Activated naive CD8-positive, alpha-beta T cell treated with anti-CD3 and anti-CD28 coated beads, Interleukin-2, amount 50 U/mL, for 24 hours (primary cell): ENCODE measurements around the gene FILIP1.

Experiments used
- ATAC-seq: fragments of 150-1000 bp; cut with Tn5 transposase; one replicate; pipeline ENCODE4 v1.10.0; 2021
- DNase-seq: peaks from one replicate; pipeline ENCODE4 v3.0.0; 2021
- H3K27ac Mint-ChIP-seq: one replicate; pipeline ENCODE4 v1.8.0; 2021; ENCODE audit warnings: mild to moderate bottlenecking, mixed read lengths
- H3K27me3 Mint-ChIP-seq: one replicate; pipeline ENCODE4 v1.8.0; 2021; ENCODE audit warnings: mixed read lengths
- H3K36me3 Mint-ChIP-seq: one replicate; pipeline ENCODE4 v1.8.0; 2021; ENCODE audit warnings: low read depth, mixed read lengths
- H3K4me1 Mint-ChIP-seq: one replicate; pipeline ENCODE4 v1.8.0; 2021; ENCODE audit warnings: mixed read lengths
- H3K4me3 Mint-ChIP-seq: one replicate; pipeline ENCODE4 v1.8.0; 2021; ENCODE audit warnings: mild to moderate bottlenecking, moderate library complexity, mixed read lengths
- H3K9me3 Mint-ChIP-seq: one replicate; pipeline ENCODE4 v1.8.0; 2021; ENCODE audit warnings: mixed read lengths

FILIP1 gene

GRCh38 chr6:75429061-75429703 is 64.4 kb downstream of the FILIP1 start:
- H3K4me1 Mint-ChIP-seq, result peaks cover 8% of the 10 kb centered on the region
- H3K27ac Mint-ChIP-seq, result no peak overlapping the region
- H3K36me3 Mint-ChIP-seq, result no peaks in the 10 kb centered on the region
- DNase-seq, result no peak
- no peak overlapping the region for H3K4me3 Mint-ChIP-seq
- no peak for ATAC-seq
- H3K27me3 Mint-ChIP-seq, result peaks cover 7% of the 10 kb centered on the region
- H3K9me3 Mint-ChIP-seq, result no peaks in the 10 kb centered on the region

- Mint-ChIP-seq H3K36me3 (no peaks in the 10 kb centered on the region), H3K9me3 (no peaks in the 10 kb centered on the region), H3K4me1 (peaks cover 8% of the 10 kb centered on the region), H3K27me3 (peaks cover 5% of the 10 kb centered on the region), H3K27ac (no peak overlapping the region), H3K4me3 (no peak overlapping the region)
- no peak for ATAC-seq
- no peak for DNase-seq
Measured at GRCh38 chr6:75428204-75428603, 65.4 kb downstream of the FILIP1 start.

- Mint-ChIP-seq H3K36me3 (no peaks in the 10 kb centered on the region), H3K4me3 (no peak overlapping the region), H3K9me3 (no peaks in the 10 kb centered on the region), H3K27ac (no peak overlapping the region), H3K27me3 (peaks cover 2% of the 10 kb centered on the region), H3K4me1 (peaks cover 8% of the 10 kb centered on the region)
- ATAC-seq (peak; percentile 41), DNase-seq (no peak)
Measured at GRCh38 chr6:75427329-75427728, 66.3 kb downstream of the FILIP1 start.

- H3K9me3 Mint-ChIP-seq, result no peaks in the 10 kb centered on the region
- H3K27ac Mint-ChIP-seq, result no peak overlapping the region
- H3K4me1 Mint-ChIP-seq, result peaks cover 8% of the 10 kb centered on the region
- DNase-seq (no peak), ATAC-seq (peak; percentile 73)
- no peak overlapping the region for H3K4me3 Mint-ChIP-seq
- peaks cover 2% of the 10 kb centered on the region for H3K27me3 Mint-ChIP-seq
- no peaks in the 10 kb centered on the region for H3K36me3 Mint-ChIP-seq
Measured at GRCh38 chr6:75424618-75425548, 68.7 kb downstream of the FILIP1 start.

- no peaks in the 10 kb centered on the region for H3K36me3 Mint-ChIP-seq
- DNase-seq (no peak), ATAC-seq (no peak)
- peaks cover 4% of the 10 kb centered on the region for H3K27me3 Mint-ChIP-seq
- H3K9me3 Mint-ChIP-seq, result no peaks in the 10 kb centered on the region
- no peak overlapping the region for H3K27ac Mint-ChIP-seq
- H3K4me3 Mint-ChIP-seq, result no peak overlapping the region
- peaks cover 8% of the 10 kb centered on the region for H3K4me1 Mint-ChIP-seq
Measured at GRCh38 chr6:75423386-75423785, 70.2 kb downstream of the FILIP1 start.

- no peak for DNase-seq
- ATAC-seq, result no peak
- Mint-ChIP-seq H3K27ac (no peak overlapping the region), H3K4me1 (peaks cover 8% of the 10 kb centered on the region), H3K9me3 (no peaks in the 10 kb centered on the region), H3K36me3 (no peaks in the 10 kb centered on the region), H3K4me3 (no peak overlapping the region), H3K27me3 (peaks cover 7% of the 10 kb centered on the region)
Measured at GRCh38 chr6:75422024-75422639, 71.5 kb downstream of the FILIP1 start.

GRCh38 chr6:75421316-75422023 is 72.1 kb downstream of the FILIP1 start:
- ATAC-seq (no peak), DNase-seq (no peak)
- H3K9me3 Mint-ChIP-seq, result no peaks in the 10 kb centered on the region
- H3K4me3 Mint-ChIP-seq, result no peak overlapping the region
- peaks cover 8% of the 10 kb centered on the region for H3K4me1 Mint-ChIP-seq
- H3K36me3 Mint-ChIP-seq, result no peaks in the 10 kb centered on the region
- peaks cover 7% of the 10 kb centered on the region for H3K27me3 Mint-ChIP-seq
- H3K27ac Mint-ChIP-seq, result no peak overlapping the region

- H3K36me3 Mint-ChIP-seq, result no peaks in the 10 kb centered on the region
- ATAC-seq, result no peak
- H3K27me3 Mint-ChIP-seq, result peaks cover 7% of the 10 kb centered on the region
- no peak overlapping the region for H3K4me3 Mint-ChIP-seq
- H3K9me3 Mint-ChIP-seq, result no peaks in the 10 kb centered on the region
- H3K4me1 Mint-ChIP-seq, result peaks cover 3% of the 10 kb centered on the region
- DNase-seq, result no peak
- no peak overlapping the region for H3K27ac Mint-ChIP-seq
Measured at GRCh38 chr6:75419980-75420379, 73.6 kb downstream of the FILIP1 start.

- Mint-ChIP-seq H3K27me3 (peaks cover 11% of the 10 kb centered on the region), H3K4me1 (no peaks in the 10 kb centered on the region), H3K9me3 (no peaks in the 10 kb centered on the region), H3K27ac (no peak overlapping the region), H3K4me3 (no peak overlapping the region), H3K36me3 (no peaks in the 10 kb centered on the region)
- ATAC-seq, result no peak
- DNase-seq, result no peak
Measured at GRCh38 chr6:75419416-75419815, 74.2 kb downstream of the FILIP1 start.

GRCh38 chr6:75418233-75418632 is 75.4 kb downstream of the FILIP1 start:
- H3K4me1 Mint-ChIP-seq, result no peaks in the 10 kb centered on the region
- no peak overlapping the region for H3K27ac Mint-ChIP-seq
- no peak for DNase-seq
- no peak overlapping the region for H3K4me3 Mint-ChIP-seq
- no peak for ATAC-seq
- H3K36me3 Mint-ChIP-seq, result no peaks in the 10 kb centered on the region
- no peaks in the 10 kb centered on the region for H3K9me3 Mint-ChIP-seq
- H3K27me3 Mint-ChIP-seq, result peaks cover 13% of the 10 kb centered on the region

- no peak for DNase-seq
- Mint-ChIP-seq H3K27me3 (peaks cover 18% of the 10 kb centered on the region), H3K4me1 (no peaks in the 10 kb centered on the region), H3K27ac (no peak overlapping the region), H3K36me3 (no peaks in the 10 kb centered on the region), H3K9me3 (no peaks in the 10 kb centered on the region), H3K4me3 (no peak overlapping the region)
- no peak for ATAC-seq
Measured at GRCh38 chr6:75416443-75416842, 77.2 kb downstream of the FILIP1 start.

- H3K36me3 Mint-ChIP-seq, result no peaks in the 10 kb centered on the region
- no peak overlapping the region for H3K4me3 Mint-ChIP-seq
- H3K9me3 Mint-ChIP-seq, result no peaks in the 10 kb centered on the region
- DNase-seq, result no peak
- peaks cover 17% of the 10 kb centered on the region for H3K27me3 Mint-ChIP-seq
- no peaks in the 10 kb centered on the region for H3K4me1 Mint-ChIP-seq
- ATAC-seq, result no peak
- no peak overlapping the region for H3K27ac Mint-ChIP-seq
Measured at GRCh38 chr6:75415804-75416203, 77.8 kb downstream of the FILIP1 start.

GRCh38 chr6:75414445-75415021 is 79.1 kb downstream of the FILIP1 start:
- H3K27ac Mint-ChIP-seq, result no peak overlapping the region
- H3K4me3 Mint-ChIP-seq, result no peak overlapping the region
- peaks cover 17% of the 10 kb centered on the region for H3K27me3 Mint-ChIP-seq
- ATAC-seq (no peak), DNase-seq (no peak)
- H3K4me1 Mint-ChIP-seq, result no peaks in the 10 kb centered on the region
- no peaks in the 10 kb centered on the region for H3K36me3 Mint-ChIP-seq
- H3K9me3 Mint-ChIP-seq, result no peaks in the 10 kb centered on the region

- Mint-ChIP-seq H3K4me1 (no peaks in the 10 kb centered on the region), H3K4me3 (no peak overlapping the region), H3K27ac (no peak overlapping the region), H3K9me3 (no peaks in the 10 kb centered on the region), H3K36me3 (no peaks in the 10 kb centered on the region), H3K27me3 (peaks cover 14% of the 10 kb centered on the region)
- DNase-seq (no peak), ATAC-seq (no peak)
Measured at GRCh38 chr6:75412969-75413662, 80.5 kb downstream of the FILIP1 start.
